ENCODE data around the gene BEST4.

DNA sequence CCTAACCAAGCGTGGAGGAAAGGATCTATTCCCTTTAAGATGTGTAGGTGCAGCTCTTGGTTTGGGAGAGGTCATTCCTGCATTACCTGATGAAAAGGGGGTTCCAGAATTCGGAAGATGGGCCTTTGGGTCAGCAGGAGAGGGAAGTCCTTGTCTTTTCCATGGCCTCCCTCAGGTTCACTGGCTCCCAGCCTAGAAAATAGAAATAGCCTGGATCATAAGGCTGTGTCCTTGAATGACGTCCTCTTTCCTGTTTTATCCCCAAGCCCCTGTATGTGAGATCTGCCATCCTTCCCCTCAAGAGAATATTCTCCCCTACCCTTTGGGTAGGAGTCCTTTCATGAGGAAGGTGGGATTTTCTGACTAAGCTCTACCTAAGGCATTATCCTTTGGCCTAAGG is 27.1 kb downstream of the BEST4 start:
- TF ChIP-seq, protein P1, sequence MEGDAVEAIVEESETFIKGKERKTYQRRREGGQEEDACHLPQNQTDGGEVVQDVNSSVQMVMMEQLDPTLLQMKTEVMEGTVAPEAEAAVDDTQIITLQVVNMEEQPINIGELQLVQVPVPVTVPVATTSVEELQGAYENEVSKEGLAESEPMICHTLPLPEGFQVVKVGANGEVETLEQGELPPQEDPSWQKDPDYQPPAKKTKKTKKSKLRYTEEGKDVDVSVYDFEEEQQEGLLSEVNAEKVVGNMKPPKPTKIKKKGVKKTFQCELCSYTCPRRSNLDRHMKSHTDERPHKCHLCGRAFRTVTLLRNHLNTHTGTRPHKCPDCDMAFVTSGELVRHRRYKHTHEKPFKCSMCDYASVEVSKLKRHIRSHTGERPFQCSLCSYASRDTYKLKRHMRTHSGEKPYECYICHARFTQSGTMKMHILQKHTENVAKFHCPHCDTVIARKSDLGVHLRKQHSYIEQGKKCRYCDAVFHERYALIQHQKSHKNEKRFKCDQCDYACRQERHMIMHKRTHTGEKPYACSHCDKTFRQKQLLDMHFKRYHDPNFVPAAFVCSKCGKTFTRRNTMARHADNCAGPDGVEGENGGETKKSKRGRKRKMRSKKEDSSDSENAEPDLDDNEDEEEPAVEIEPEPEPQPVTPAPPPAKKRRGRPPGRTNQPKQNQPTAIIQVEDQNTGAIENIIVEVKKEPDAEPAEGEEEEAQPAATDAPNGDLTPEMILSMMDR (IDR thresholded peaks at IDR 0.05) = no peak
- no peak for TF ChIP-seq POLR2A (IDR thresholded peaks at IDR 0.05)
- no peak for TF ChIP-seq EP300 (IDR thresholded peaks at IDR 0.05)
